ENCODE measurements around the gene IL1F10.

The IL1F10 gene

DNA sequence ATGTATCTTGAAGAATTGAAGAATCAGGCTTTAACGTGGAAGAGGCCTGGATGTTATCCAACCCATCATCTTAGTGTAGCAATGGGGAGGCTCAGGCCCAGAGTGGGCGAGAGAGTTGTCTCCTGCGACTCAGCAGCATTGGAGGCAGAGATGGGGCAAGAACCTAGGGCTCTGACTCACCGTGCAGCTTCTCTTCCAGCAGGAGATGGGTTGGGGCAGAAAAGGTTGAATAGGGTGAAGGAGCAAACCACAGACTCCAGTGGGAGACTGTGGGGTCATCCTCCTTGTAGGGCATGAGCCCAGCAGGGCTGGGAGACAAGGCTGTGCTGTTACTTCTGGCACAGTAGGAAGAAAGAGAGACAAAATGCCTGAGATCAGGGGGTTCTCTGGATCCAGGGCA is 7.4 kb upstream of the IL1F10 start:
- DNase-seq, result no peak

DNA sequence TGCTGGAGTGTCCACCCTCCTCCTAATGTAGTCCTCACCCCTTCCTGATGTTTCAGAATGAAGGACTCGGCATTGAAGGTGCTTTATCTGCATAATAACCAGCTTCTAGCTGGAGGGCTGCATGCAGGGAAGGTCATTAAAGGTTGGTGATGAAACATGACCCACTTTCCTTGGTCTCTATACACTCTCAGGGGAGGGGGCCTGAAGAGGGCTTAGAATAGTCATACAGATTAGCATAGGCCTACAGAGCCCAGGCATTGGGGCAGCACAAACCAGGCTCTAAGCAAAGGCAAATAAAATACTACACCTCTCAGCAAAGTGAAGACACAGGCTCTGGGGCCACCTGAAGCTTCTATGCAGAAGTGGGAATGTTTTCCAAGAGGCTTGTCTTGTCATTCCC is 7.0 kb upstream of the IL1F10 start:
- DNase-seq, result no peak

DNA sequence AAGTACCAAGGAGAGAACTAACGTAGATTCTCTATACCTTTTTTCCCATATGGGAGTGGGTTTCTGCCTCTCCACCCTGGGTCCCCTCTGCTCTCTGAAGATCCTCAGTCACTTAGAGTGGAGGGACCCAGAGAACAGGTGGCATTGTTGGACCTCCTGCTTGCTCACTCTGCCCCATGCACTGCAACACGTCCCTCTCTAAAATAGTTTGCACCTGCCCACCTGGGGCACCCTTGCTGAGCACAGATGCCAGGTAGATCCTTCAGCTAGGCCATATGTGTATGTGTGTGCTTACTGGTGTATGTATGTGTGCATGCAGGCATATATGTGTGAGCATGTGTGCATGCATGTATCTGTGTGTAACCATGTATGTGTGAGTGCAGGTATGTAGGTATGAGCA is 6.5 kb upstream of the IL1F10 start:
- no peak for DNase-seq

DNA sequence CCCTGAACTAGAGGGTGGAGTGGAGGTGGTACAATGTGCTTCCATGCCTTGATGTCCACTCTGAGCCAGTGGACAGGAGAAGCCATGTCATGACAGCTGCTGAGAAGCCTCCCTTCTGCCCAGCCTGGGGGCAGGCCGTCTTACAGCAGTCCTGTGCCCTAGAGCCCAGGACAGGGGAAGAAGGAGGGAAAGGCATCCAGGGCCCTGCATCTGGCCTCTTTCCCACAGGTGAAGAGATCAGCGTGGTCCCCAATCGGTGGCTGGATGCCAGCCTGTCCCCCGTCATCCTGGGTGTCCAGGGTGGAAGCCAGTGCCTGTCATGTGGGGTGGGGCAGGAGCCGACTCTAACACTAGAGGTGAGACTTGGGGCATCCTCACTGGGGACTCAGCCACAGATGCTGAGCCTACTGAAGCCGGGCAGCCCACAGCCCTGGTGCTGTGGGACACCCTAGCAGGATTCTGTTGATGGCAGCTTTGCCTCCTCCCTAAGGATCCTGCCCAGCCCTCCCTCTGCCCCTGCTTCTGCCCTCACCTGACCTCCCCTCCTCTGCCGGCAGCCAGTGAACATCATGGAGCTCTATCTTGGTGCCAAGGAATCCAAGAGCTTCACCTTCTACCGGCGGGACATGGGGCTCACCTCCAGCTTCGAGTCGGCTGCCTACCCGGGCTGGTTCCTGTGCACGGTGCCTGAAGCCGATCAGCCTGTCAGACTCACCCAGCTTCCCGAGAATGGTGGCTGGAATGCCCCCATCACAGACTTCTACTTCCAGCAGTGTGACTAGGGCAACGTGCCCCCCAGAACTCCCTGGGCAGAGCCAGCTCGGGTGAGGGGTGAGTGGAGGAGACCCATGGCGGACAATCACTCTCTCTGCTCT is 5.6 kb upstream of the IL1F10 start:
- no peak for DNase-seq

DNA sequence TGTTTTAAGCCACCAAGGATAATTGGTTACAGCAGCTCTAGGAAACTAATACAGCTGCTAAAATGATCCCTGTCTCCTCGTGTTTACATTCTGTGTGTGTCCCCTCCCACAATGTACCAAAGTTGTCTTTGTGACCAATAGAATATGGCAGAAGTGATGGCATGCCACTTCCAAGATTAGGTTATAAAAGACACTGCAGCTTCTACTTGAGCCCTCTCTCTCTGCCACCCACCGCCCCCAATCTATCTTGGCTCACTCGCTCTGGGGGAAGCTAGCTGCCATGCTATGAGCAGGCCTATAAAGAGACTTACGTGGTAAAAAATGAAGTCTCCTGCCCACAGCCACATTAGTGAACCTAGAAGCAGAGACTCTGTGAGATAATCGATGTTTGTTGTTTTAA is 3.5 kb upstream of the IL1F10 start:
- DNase-seq, result no peak

DNA sequence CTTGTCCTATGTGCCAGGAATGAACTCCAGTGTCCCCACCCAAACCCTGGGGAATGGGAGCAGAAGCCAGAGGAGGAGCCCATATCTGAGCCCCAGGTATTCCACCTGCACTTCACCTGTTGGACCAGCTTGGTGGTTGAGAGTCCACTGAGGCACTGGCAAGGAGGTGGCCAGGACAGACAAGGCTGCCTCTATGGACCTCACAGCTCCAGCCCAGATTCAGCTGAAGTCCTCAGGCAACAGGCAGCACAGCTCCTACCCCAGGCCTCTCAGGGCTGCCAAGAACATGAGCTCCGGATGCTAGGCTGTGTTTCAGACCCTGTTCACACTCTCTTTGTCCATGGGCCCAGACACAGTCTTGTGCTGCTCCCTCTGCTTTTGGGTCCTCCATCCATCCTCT is 2.9 kb upstream of the IL1F10 start:
- no peak for DNase-seq

DNA sequence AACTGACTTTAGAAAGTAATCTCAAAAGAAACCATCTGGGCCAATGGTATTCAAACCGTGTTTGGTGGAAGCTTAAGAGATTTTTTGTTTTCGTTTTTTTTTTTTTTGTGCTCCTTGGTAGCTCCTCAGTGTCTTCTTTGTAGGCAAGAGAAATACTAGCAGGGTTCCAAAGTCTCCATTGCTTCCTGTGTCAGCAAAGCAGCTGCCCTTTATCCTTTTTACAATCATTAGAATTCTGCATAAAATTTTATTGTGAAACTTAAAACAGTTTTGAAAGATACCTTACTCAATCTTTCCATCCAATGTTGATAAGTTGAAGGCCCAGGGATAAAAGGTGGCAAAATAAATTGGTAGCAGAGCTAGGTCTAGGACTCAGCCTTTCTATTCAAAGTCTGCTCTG is 479 bp downstream of the IL1F10 start:
- DNase-seq, result no peak

DNA sequence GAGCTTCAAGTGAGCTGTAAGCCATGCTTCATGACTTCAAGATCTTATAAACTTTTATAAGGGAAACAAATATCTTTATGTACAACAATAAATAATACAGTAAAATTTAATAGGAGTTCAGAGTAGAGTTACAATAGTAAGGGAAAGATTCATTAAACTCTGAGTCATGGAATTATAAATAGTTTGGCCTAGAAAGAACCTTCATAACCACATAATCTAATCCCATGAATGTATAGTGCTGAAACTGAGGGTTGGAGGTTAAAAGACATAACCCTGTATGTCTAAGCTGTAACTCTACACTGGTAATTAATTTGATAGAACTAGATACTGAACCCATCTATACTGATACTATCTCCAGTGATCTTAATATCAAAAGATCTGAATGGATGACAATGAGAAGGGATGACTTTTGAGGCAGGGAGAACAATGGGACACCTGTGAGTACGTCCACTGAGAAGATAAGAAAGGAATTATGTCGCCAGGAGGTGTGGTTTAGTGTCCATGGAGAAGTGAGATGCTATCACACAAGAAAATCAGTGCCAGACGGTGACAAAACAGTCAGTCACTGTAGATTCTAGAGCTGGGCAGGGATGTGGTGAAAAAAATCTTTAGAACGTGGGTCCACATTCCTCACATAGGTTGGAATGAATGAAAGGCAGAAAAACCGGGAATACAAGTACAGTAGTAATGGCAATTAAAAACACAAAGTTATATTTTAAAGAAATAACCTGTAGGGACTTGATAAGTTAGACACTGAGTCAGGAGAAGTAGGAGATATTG is 1.1 kb downstream of the IL1F10 start:
- DNase-seq, result no peak

DNA sequence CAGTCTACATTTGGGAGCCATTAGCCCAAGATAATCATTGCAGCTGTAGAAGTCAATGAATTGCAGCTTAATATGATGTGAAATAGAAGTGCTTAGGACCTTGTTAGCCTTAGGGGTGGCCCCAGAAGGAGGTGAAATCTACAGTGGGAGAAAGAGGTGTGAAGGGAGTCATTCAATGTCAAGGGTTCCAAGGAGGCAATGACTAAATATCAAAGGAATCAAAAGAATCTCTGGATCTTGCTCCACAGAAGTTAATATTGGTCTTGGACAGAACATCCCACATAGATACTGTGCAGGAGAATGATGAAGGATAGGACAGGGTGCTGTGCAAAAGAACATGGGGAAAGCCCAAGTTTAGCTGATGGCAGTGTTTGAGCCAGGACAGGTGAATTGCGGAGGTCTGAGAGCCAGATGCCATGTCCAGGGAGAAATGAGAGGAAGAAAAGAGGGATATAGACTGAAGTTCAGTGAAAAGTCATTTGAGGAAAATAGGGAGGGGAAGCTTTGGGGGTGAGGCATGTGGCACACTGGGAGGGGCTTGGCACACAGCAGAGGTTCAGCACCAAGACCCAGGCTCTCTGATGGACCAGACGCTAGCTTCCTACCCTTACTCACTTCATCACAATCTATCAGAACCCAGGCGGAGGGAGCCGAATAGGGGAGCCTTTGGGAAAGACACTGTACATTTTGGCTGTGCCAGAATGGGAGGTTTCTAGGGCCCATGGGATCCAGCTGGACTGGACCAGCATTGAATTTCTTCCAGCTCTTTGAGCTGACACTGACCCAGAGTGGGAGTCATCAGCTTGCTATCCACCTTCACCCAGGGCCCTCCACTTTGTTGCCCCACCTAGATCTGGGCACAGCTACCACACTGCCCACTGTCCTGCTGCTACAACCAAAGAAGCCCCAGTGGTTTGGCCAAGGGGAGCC is 2.2 kb downstream of the IL1F10 start:
- DNase-seq, result no peak

DNA sequence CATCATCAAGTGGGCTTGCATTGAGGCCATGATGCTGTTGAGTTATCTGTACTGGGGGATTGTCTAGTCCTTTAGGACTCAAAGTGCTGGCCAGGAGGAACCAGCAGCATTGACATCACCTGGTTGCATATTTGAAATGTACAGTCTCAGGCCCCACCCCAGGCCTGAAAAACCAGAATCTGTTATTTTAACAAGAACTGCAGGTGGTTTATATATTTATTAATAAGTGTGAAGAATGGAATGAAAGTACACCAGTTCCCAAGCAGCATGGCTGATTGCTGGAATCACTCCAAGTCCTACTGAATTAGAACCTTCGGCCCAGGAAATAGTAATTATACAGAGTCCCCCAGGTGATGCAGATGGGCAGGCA is 2.8 kb downstream of the IL1F10 start:
- no peak for DNase-seq

DNA sequence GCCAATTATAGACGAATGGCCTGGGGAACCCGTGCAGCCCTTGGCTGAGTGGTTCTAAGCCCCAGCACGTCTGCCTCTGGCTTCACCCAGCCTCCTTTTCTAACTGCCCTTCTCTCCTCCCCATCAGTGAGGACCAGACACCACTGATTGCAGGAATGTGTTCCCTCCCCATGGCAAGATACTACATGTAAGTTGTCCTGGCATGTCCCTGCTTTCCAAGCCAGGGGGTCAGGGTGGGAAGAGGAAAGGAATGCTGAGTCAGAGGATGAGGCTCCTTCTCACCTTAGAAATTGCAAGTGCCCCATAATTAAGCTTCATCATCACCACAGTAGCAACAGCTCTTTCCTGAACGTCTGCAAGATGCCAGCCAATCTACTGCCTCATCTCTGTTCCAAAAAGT is 4.8 kb downstream of the IL1F10 start:
- no peak for DNase-seq

DNA sequence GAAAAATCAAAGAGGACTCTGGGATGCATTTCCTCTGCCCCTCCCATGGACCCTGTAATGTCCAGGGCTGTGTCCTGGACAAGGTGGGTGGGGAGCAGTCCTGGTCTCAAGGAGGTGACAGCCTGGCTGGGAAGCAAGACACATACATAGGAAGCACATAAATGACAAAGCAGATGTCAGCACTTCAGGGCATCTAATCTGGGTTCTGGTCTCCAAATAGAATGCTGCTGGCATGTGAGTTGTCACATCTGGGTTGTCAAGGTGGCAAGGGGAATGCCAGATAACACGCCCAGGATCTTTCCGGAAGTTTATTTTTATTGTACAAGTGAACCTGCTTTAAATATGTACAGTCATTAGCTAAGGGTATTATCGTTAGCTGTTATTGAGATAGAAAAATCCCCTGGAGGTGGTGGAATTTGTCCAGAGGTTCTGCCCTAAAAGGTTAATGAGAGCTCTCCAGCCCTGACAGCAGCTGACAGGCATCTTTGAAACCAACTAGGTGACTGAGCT is 5.6 kb downstream of the IL1F10 start:
- DNase-seq, result no peak

DNA sequence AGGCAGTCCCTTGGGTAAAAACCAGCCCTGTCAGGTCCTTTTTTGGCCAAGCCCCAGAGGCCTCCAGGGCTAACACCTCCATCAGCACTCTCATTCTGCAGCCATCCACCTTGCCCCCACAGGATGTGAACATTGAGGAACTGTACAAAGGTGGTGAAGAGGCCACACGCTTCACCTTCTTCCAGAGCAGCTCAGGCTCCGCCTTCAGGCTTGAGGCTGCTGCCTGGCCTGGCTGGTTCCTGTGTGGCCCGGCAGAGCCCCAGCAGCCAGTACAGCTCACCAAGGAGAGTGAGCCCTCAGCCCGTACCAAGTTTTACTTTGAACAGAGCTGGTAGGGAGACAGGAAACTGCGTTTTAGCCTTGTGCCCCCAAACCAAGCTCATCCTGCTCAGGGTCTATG is 7.3 kb downstream of the IL1F10 start:
- no peak for DNase-seq

DNA sequence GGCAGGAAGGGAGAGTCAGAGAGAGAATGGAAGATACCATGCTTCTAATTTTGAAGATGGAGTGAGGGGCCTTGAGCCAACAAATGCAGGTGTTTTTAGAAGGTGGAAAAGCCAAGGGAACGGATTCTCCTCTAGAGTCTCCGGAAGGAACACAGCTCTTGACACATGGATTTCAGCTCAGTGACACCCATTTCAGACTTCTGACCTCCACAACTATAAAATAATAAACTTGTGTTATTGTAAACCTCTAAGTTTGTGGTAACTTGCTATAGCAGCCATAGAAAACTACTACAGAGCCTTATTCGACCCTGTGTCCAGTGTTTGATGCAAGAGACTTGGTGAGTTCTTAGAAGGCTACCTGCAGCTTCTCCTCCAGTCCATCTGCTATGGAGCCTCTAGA is 7.8 kb downstream of the IL1F10 start:
- DNase-seq, result no peak

DNA sequence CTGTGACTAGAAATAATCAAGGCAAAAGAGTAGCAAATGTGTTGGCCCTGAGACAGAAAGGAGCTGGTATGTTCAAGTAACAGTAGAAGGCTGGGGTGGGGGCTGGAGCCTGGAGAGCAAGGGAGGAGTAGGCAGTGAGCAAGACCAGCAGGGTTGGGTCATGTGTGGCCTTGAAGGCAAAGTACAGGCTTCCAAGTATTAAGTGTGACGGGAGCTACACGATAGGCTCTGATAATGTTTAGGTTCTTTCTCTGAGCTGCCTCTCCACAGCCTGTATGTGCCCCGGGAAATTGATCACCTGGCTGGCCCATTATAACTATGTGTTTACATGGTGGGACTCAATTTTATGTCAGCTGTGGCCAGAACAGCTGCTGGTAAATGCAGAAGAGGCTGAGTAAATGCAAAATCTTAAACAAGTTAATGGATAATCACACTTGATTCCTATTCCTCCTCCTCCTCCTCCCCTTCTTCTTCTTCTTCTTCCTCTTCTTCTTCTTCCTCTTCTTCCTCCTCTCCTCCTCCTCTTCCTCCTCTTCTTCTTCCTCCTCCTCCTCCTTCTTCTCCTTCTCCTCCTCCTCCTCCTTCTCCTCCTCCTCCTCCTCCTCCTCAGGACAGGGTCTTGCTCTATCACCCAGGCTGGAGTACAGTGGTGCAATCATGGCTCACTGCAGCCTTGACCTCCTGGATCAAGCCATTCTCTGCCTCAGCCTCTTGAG is 9.3 kb downstream of the IL1F10 start:
- DNase-seq, result no peak

DNA sequence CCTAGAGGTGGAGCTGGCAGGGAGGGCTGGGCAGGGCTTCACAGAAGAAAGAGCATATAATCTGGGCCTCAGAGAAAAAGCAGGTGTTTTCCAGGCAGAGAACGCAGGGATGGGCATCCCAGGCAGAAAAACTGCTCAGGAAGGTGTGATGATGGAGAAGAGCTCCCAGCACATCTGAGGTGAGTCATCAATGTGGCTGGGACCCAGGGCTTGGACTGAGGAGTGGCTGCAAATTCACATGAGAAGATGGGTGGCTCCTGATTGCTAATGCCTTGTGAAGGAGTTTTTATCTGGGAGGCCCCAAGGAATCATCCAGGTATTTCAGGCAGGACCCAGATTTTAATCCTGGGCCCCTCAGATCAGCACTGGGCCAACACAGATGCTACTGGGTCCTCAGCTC is 10.2 kb downstream of the IL1F10 start:
- no peak for DNase-seq

DNA sequence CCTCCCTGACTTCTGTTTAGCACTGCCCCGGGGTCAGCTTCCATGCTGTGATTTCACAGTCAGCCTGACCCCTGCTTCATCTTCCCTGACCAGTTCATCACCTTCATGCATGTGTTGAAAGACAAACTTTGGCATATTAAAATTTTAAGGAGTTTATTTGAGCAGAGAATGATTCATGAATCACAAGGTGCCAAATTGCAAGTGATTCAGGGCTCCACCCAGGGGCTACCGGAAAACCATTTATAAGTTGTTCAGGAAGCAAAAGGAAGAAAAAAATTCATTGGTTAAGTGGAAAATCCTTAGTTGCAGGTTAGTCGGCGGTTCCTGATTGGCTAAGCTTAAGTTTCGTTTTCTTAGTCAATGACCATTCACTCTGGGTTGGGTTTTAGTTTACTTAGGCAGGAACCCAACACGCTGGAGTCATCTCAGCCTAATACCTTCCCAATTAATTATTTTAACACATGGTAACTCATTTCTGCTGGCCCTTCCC is 10.6 kb downstream of the IL1F10 start:
- DNase-seq, result no peak

DNA sequence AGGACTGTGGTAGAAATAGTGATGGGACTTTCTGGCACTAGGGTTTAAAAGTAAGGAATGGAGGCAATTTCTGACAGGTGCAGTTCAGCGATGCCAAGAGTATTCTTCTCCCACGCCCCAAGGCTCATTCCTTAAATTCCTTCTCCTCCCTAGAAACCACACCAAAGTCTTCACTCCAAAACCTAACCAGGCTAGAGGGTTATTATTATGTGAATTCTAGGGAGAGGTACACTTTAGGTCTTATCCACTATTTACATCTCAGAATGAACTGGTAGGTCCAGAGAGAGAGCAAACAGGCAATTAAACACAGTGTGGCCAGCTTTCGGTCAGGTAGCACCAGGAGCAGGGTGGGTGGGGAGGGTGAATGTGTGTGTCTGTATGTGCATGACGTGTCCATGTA is 11.4 kb downstream of the IL1F10 start:
- DNase-seq, result no peak

DNA sequence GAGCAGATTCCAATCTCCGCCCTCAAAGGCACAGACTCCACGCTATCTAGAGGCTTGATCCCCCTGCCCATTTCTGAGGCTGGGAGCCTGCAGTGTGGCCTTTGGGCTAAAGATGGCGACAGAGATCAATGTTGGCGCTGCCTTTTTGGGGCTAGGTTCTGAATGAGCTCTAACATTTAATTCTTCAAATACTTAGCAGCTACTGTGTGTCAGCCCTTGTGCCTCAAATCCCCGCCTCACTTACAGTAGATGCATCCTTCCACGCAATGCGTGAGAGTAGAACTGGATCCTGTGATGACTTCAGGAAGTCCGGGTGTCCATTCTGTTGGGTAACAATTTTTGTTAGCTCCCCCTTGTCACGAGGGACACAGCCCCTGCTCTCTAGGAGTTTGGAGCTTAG is 12.4 kb downstream of the IL1F10 start:
- no peak for DNase-seq

DNA sequence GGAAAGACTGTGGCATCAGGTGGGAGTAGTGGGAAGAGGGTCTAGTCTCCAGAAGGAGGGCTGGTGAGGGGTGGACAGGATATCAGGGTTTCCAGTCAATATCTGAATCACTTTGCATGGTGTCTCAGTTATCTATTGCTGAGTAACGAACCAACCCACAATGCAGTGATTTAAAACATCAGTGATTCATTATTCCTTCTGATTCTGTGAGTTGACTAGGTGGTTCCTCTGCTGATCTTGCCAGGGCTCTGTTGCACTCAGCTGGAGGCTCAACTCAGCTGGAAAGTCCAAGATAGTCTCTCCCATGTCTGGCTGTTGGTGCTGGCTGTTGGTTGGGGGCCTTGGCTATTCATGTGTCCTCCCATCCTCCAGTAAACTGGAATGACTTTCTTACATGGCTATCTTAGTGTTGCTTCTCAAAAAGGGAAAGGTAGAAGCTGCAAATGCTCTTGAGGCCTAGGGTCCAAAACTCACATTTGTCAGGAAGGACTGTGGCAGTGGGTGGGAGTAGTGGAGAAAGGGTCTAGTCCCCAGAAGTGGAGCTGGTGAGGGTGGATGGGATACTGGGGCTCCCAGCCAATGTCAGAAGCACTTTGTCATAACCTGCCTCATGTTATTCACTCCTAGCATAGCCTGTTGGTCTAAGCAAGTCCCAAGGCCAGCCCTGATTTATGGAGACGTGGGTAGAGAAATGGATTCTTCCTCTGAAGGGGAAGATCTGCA is 13.9 kb downstream of the IL1F10 start:
- DNase-seq, result no peak

DNA sequence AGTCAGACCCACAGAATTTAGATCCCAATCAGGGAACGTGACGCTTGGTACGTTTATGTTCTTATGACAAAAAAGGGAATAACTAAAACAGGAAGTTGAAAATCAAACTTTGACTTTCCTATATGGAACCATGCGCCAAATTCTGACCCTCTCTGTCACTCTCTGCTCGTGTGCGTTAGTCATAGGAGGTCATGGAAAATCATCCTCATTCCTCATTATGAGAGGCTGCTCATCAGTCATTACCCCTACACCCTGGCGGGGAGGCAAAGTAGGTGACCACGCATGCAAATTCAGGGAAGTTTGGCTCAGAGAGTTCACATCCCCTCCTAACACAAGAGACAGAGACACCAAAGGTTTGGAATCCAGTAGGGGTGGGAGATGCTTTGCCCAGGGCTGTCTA is 15.5 kb downstream of the IL1F10 start:
- no peak for DNase-seq
